Activated CD4-positive, CD25-positive, alpha-beta regulatory T cell treated with anti-CD3 and anti-CD28 coated beads, Interleukin-2, amount 50 U/mL, for 24 hours (primary cell): ENCODE results near the gene HIP1R.
A peak's percentile ranks its signal among the peaks of the same experiment; 100 is the strongest.
"Not testable (repeated sequence)": the region's sequence is repeated elsewhere in the genome, so short reads cannot be mapped to it uniquely, and the experiment has no call there.

Experiments used
- ATAC-seq, 2 donors: fragments of 150-1000 bp; cut with Tn5 transposase; one replicate each; pipeline ENCODE4 v1.10.0; 2021; ENCODE audit warnings: mild to moderate bottlenecking in 1 of 2, moderate library complexity in 1 of 2

HIP1R gene

GRCh38 chr12:122876731-122877130 is 41.5 kb downstream of the HIP1R start:
- no peak for ATAC-seq

GRCh38 chr12:122878780-122879612 is 43.7 kb downstream of the HIP1R start:
- no peak for ATAC-seq

GRCh38 chr12:122880155-122880667 is 45.0 kb downstream of the HIP1R start:
- ATAC-seq = no peak

- no peak for ATAC-seq
Measured at GRCh38 chr12:122880668-122881067, 45.4 kb downstream of the HIP1R start.

- no peak for ATAC-seq
Measured at GRCh38 chr12:122882908-122883558, 47.8 kb downstream of the HIP1R start.

- ATAC-seq = no peak
Measured at GRCh38 chr12:122884091-122884826, 49.0 kb downstream of the HIP1R start.

GRCh38 chr12:122884860-122885259 is 49.6 kb downstream of the HIP1R start:
- no peak for ATAC-seq

GRCh38 chr12:122886161-122886560 is 50.9 kb downstream of the HIP1R start:
- no peak for ATAC-seq

GRCh38 chr12:122886851-122887818 is 51.9 kb downstream of the HIP1R start:
- peak; percentile 60 to 70 for ATAC-seq

GRCh38 chr12:122887819-122888212 is 52.6 kb downstream of the HIP1R start:
- ATAC-seq = peak in 1 of 2 donors; percentile 5

GRCh38 chr12:122888232-122888752 is 53.0 kb downstream of the HIP1R start:
- ATAC-seq = peak; percentile 43 to 51

- ATAC-seq = no peak
Measured at GRCh38 chr12:122889761-122890520, 54.7 kb downstream of the HIP1R start.

- no peak for ATAC-seq
Measured at GRCh38 chr12:122891661-122892525, 56.6 kb downstream of the HIP1R start.

- ATAC-seq = not testable (repeated sequence)
Measured at GRCh38 chr12:122892724-122893123, 57.5 kb downstream of the HIP1R start.

GRCh38 chr12:122893208-122894153 is 58.2 kb downstream of the HIP1R start:
- ATAC-seq = no peak

- ATAC-seq = no peak
Measured at GRCh38 chr12:122894193-122895121, 59.2 kb downstream of the HIP1R start.

- no peak for ATAC-seq
Measured at GRCh38 chr12:122895320-122895703, 60.1 kb downstream of the HIP1R start.
